T-cell (primary cell): ENCODE data around the gene HAPLN3. TPM values are rescaled to one million over a fixed set of nuclear protein-coding genes. Genes with fewer than 3 reads are reported as not detected.

Experiments
- ATAC-seq, 4 experiments: fragments of 200-7000 bp in 3 of 4; fragments of 150-1000 bp in 1 of 4; cut with Tn5 transposase; replicated peaks in 1 of 4; 1 replicate in 3 of 4; 2 replicates in 1 of 4; pipeline ENCODE4 v1.10.0; 2021; ENCODE audit warnings: moderate library complexity in 3 of 4, mild to moderate bottlenecking in 2 of 4, moderate number of reproducible peaks in 1 of 4
- CTCF ChIA-PET, 2 donors: fragments of 300-600 bp; sonication (Branson Sonifier 250); formaldehyde crosslinking; loops; one replicate each; lab custom pipeline; 2022; ENCODE audit warnings: antibody characterized with exemption in 2 of 2; lab: Charles Lee
- POLR2A ChIA-PET, 2 donors: fragments of 300-600 bp; sonication (Branson Sonifier 250); formaldehyde crosslinking; loops; one replicate each; lab custom pipeline; 2022; ENCODE audit warnings: antibody characterized with exemption in 2 of 2; lab: Charles Lee
- DNase-seq, 35 experiments: peaks; one replicate each; pipeline versions ENCODE4 v3.0.0 to v3.0.0-alpha.2; 2013 to 2023
- H3K27ac ChIP-seq: one replicate; pipeline ENCODE4 v1.5.1; 2013; ENCODE audit warnings: low read length
- H3K27me3 ChIP-seq, 2 experiments: replicated peaks in 1 of 2; 1 replicate in 1 of 2; 2 replicates in 1 of 2; pipeline versions ENCODE4 v1.6.1 to v1.7.0; 2013; ENCODE audit warnings: low read length in 1 of 2, mixed read lengths in 1 of 2; ENCODE audit not compliant: control insufficient read depth in 2 of 2, insufficient read depth in 2 of 2; ENCODE audit errors: extremely low read depth in 1 of 2
- H3K36me3 ChIP-seq, 2 donors: 1 replicate in 1 of 2; 2 replicates in 1 of 2; pipeline versions ENCODE4 v1.6.1 to v1.7.0; 2013; ENCODE audit warnings: low read length in 1 of 2; ENCODE audit not compliant: control insufficient read depth in 2 of 2, insufficient read depth in 1 of 2; ENCODE audit errors: extremely low read depth in 1 of 2
- H3K4me1 ChIP-seq, 2 experiments: 1 replicate in 1 of 2; 2 replicates in 1 of 2; pipeline versions ENCODE4 v1.6.1 to v1.7.0; 2013; ENCODE audit warnings: low read length in 2 of 2, mixed read lengths in 1 of 2; ENCODE audit not compliant: insufficient read depth in 2 of 2, control insufficient read depth in 1 of 2; ENCODE audit errors: extremely low read depth in 1 of 2
- H3K4me3 ChIP-seq, 2 donors: 1 replicate in 1 of 2; 2 replicates in 1 of 2; pipeline versions ENCODE4 v1.5.1 to v1.7.0; 2013; ENCODE audit warnings: mild to moderate bottlenecking in 2 of 2, low read length in 1 of 2, moderate library complexity in 1 of 2; ENCODE audit not compliant: control insufficient read depth in 1 of 2; ENCODE audit errors: extremely low read depth in 1 of 2
- H3K9me3 ChIP-seq: 2 replicates; pipeline ENCODE4 v1.7.0; 2013
- H3K27ac Mint-ChIP-seq, 2 donors: one replicate each; pipeline ENCODE4 v1.8.0; 2020 to 2021; ENCODE audit warnings: mild to moderate bottlenecking in 2 of 2, mixed read lengths in 2 of 2
- H3K27me3 Mint-ChIP-seq, 2 donors: one replicate each; pipeline ENCODE4 v1.8.0; 2021 to 2022; ENCODE audit warnings: mixed read lengths in 2 of 2
- H3K36me3 Mint-ChIP-seq: one replicate; pipeline ENCODE4 v1.8.0; 2021; ENCODE audit warnings: mixed read lengths
- H3K4me1 Mint-ChIP-seq, 3 donors: one replicate each; pipeline ENCODE4 v1.8.0; 2020 to 2022; ENCODE audit warnings: mixed read lengths in 3 of 3, mild to moderate bottlenecking in 1 of 3
- H3K4me3 Mint-ChIP-seq, 3 donors: one replicate each; pipeline ENCODE4 v1.8.0; 2020 to 2022; ENCODE audit warnings: mild to moderate bottlenecking in 3 of 3, mixed read lengths in 3 of 3, moderate library complexity in 3 of 3
- H3K9me3 Mint-ChIP-seq, 3 donors: one replicate each; pipeline ENCODE4 v1.8.0; 2020 to 2022; ENCODE audit warnings: mixed read lengths in 3 of 3
- WGBS: methylation state at CpG from one replicate; pipeline ENCODE4 v1.1.5; 2013; ENCODE audit warnings: missing lambda C conversion rate; ENCODE audit not compliant: insufficient coverage; 5-methylcytosine and 5-hydroxymethylcytosine counted together
- total RNA-seq, 35 experiments: library from RNA in 6 of 35; stranded (reverse) in 6 of 35; fragments of 120-200 nt in 1 of 35; gene quantifications; one replicate each; pipeline versions ENCODE4 v1.2.1 to v1.2.4 and lab custom pipeline; 2013 to 2026

Gene HAPLN3
- total RNA-seq, 5 donors from 2014 or later (not counting 1 experiment from before 2014, with no cell fraction given) = 86.2 to 187 (median 156) TPM

- no peak overlapping the region for H3K27ac ChIP-seq
- Mint-ChIP-seq H3K9me3 (no peaks in the 10 kb centered on the region), H3K4me3 (peak overlapping the region in 2 of 3 donors; percentile 1 to 62), H3K27me3 (peaks cover 0 to 1% of the 10 kb centered on the region in 2 donors), H3K4me1 (peaks cover 39 to 44% (median 41%) of the 10 kb centered on the region in 3 donors), H3K27ac (peak overlapping the region; percentile 37 to 56), H3K36me3 (peaks cover 5% of the 10 kb centered on the region)
- CTCF ChIA-PET = interaction anchor here (0.7 to 6.3 kb wide), 3 partner anchors 8 to 122 kb away, joined by 3 to 44 read pairs (median 7); no protein-coding TSS in a partner anchor
- no peak for DNase-seq
- no peak overlapping the region for H3K4me3 ChIP-seq
- ATAC-seq = no peak
- H3K4me1 ChIP-seq = peaks cover 25 to 43% of the 10 kb centered on the region in 2 experiments
- POLR2A ChIA-PET = no interaction called here
- H3K9me3 ChIP-seq = no peaks in the 10 kb centered on the region
- WGBS = 92% methylated on average over 4 of the region's 8 CpGs
- peaks cover 0 to 19% of the 10 kb centered on the region in 2 experiments for H3K27me3 ChIP-seq
- peaks cover 5 to 9% of the 10 kb centered on the region in 2 donors for H3K36me3 ChIP-seq
These were observed 1.1 kb upstream of the HAPLN3 start for GRCh38 chr15:88896333-88897033.

DNA sequence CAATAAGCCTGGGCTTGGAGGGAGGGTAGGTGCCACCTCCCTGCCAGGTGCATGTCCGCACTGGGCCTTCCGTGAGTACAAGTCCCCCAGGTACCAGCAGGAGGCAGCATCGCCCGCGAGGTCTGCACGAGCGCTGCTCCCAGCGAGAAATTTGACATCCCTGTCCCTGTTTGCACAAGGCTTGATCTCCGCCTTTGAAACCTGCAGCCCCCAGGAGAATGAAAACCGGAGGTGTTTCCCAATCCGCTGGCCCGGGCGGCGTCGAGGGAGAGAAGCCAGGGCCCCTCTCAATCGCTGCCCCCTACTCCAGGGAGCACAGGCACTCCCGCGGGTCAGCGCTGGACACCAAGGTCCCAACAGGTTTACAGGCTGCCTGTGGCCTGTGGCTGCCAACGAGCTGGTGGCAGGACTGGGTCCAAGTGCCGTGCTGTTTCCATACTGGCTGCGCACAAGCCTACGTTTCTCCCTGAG is 961 bp downstream of the HAPLN3 start:
- CTCF ChIA-PET = interaction anchor here (0.6 to 6.3 kb wide), 5 partner anchors 10 to 282 kb away, joined by 3 to 44 read pairs (median 3); no protein-coding TSS in a partner anchor
- Mint-ChIP-seq H3K27me3 (peaks cover 0 to 1% of the 10 kb centered on the region in 2 donors), H3K4me3 (peak overlapping the region; percentile 81 to 88 (median 87)), H3K4me1 (peaks cover 43 to 50% (median 47%) of the 10 kb centered on the region in 3 donors), H3K27ac (peak overlapping the region; percentile 55 to 88), H3K36me3 (no peaks in the 10 kb centered on the region), H3K9me3 (no peaks in the 10 kb centered on the region)
- H3K4me3 ChIP-seq = peak overlapping the region; percentile 85 to 86
- POLR2A ChIA-PET = interaction anchor here in 1 of 2 donors (0.7 kb wide), 1 partner anchor 10 kb away, joined by 6 read pairs; no protein-coding TSS in a partner anchor
- no peaks in the 10 kb centered on the region for H3K9me3 ChIP-seq
- peak; percentile 67 to 70 (median 67) for ATAC-seq
- H3K36me3 ChIP-seq = peaks cover 5 to 6% of the 10 kb centered on the region in 2 donors
- H3K4me1 ChIP-seq = peaks cover 25 to 43% of the 10 kb centered on the region in 2 experiments
- 6% methylated on average over 22 of the region's 23 CpGs for WGBS
- peak; percentile 68 to 92 (median 84) for DNase-seq
- no peak overlapping the region for H3K27ac ChIP-seq
- H3K27me3 ChIP-seq = peaks cover 0 to 19% of the 10 kb centered on the region in 2 experiments

GRCh38 chr15:88891540-88892254 is 3.6 kb downstream of the HAPLN3 start:
- DNase-seq (no peak), ATAC-seq (no peak)
- POLR2A ChIA-PET = interaction anchor here in 1 of 2 donors (0.6 kb wide), 1 partner anchor 256 kb away, joined by 3 read pairs; no protein-coding TSS in a partner anchor
- no peak overlapping the region for H3K27ac ChIP-seq
- peaks cover 13 to 28% of the 10 kb centered on the region in 2 experiments for H3K4me1 ChIP-seq
- peaks cover 0 to 19% of the 10 kb centered on the region in 2 experiments for H3K27me3 ChIP-seq
- H3K27ac Mint-ChIP-seq = no peak overlapping the region
- no peak overlapping the region for H3K4me3 Mint-ChIP-seq
- no peaks in the 10 kb centered on the region for H3K9me3 Mint-ChIP-seq
- peaks cover 0 to 1% of the 10 kb centered on the region in 2 donors for H3K27me3 Mint-ChIP-seq
- H3K4me1 Mint-ChIP-seq = peaks cover 26 to 36% (median 34%) of the 10 kb centered on the region in 3 donors
- peaks cover 3% of the 10 kb centered on the region for H3K36me3 Mint-ChIP-seq
- no peaks in the 10 kb centered on the region for H3K9me3 ChIP-seq
- WGBS = 88% methylated on average over 3 of the region's 7 CpGs
- no peak overlapping the region for H3K4me3 ChIP-seq
- peaks cover 6 to 7% of the 10 kb centered on the region in 2 donors for H3K36me3 ChIP-seq
- CTCF ChIA-PET = interaction anchor here (0.9 to 6.3 kb wide), 5 partner anchors 11 to 286 kb away, joined by 4 to 44 read pairs (median 5); no protein-coding TSS in a partner anchor

- no peak overlapping the region for H3K4me3 Mint-ChIP-seq
- ATAC-seq (no peak), DNase-seq (no peak)
- 88% methylated on average over 1 of the region's 4 CpGs for WGBS
- peaks cover 0 to 1% of the 10 kb centered on the region in 2 donors for H3K27me3 Mint-ChIP-seq
- Histone ChIP-seq H3K4me1 (peaks cover 4 to 17% of the 10 kb centered on the region in 2 experiments), H3K27me3 (peaks cover 0 to 14% of the 10 kb centered on the region in 2 experiments), H3K36me3 (peaks cover 7 to 10% of the 10 kb centered on the region in 2 donors), H3K27ac (no peak overlapping the region), H3K9me3 (no peaks in the 10 kb centered on the region), H3K4me3 (no peak overlapping the region)
- H3K27ac Mint-ChIP-seq = no peak overlapping the region
- ChIA-PET POLR2A (no interaction called here), CTCF (interaction anchor here in 1 of 2 donors (1.6 to 6.3 kb wide), 2 partner anchors 14 to 287 kb away, joined by 4 to 44 read pairs; no protein-coding TSS in a partner anchor)
- H3K4me1 Mint-ChIP-seq = peaks cover 18 to 27% (median 26%) of the 10 kb centered on the region in 3 donors
- H3K9me3 Mint-ChIP-seq = no peaks in the 10 kb centered on the region
- peaks cover 4% of the 10 kb centered on the region for H3K36me3 Mint-ChIP-seq
These were observed 4.8 kb downstream of the HAPLN3 start for GRCh38 chr15:88890495-88890894.

DNA sequence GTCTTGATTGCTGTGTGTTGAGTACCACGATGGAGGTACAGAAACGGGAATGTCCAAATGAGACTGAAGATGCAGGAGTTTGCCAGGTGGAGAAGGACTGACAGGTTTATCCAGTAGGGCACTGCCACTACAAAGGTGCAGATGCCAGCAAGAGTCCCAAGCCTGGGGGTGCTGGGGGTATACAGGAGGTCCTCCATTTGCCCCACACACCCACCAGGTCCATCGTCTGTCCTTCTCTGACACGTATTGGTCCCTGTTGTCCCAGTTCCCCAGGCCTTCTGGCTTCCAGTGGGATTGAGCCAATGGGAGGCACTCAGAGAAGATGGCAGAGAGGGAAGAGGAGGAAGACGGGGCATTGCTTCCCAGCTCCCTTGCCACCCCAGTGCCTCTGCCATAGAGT is 6.6 kb downstream of the HAPLN3 start:
- ChIA-PET POLR2A (no interaction called here), CTCF (interaction anchor here in 1 of 2 donors (0.6 kb wide), 1 partner anchor 165 kb away, joined by 5 read pairs; no protein-coding TSS in a partner anchor)
- Mint-ChIP-seq H3K36me3 (peaks cover 15% of the 10 kb centered on the region), H3K27me3 (peaks cover 0 to 1% of the 10 kb centered on the region in 2 donors), H3K4me3 (no peak overlapping the region), H3K4me1 (peaks cover 20 to 23% (median 22%) of the 10 kb centered on the region in 3 donors), H3K9me3 (no peaks in the 10 kb centered on the region), H3K27ac (no peak overlapping the region)
- Histone ChIP-seq H3K36me3 (peaks cover 7 to 12% of the 10 kb centered on the region in 2 donors), H3K4me1 (no peaks in the 10 kb centered on the region), H3K9me3 (no peaks in the 10 kb centered on the region), H3K4me3 (no peak overlapping the region), H3K27ac (no peak overlapping the region), H3K27me3 (peaks cover 0 to 3% of the 10 kb centered on the region in 2 experiments)
- ATAC-seq (no peak), DNase-seq (no peak)
- WGBS = 76% methylated on average over 2 of the region's 5 CpGs
